PFSK-1 (cell line): ENCODE measurements around the gene CPAMD8.

ENCODE experiments used
- FOXP2 ChIP-seq: optimal IDR thresholded peaks from 2 replicates; pipeline ENCODE3; 2011; ENCODE audit warnings: borderline replicate concordance, control low read depth, inconsistent platforms; ENCODE audit not compliant: insufficient read depth; ENCODE audit errors: extremely low read length, extremely low read depth
- POLR2AphosphoS5 ChIP-seq: IDR thresholded peaks from 2 replicates; pipeline ENCODE4 v1.6.1; 2012; ENCODE audit warnings: low read depth, mild to moderate bottlenecking, control low read depth, low read length, moderate library complexity
- REST ChIP-seq, 2 experiments: IDR thresholded peaks; 2 replicates each; pipeline versions ENCODE4 v1.6.1 to v1.8.0; 2011 to 2012; ENCODE audit warnings: low read depth in 2 of 2, low read length in 2 of 2, control low read depth in 1 of 2, inconsistent platforms in 1 of 2, mild to moderate bottlenecking in 1 of 2, moderate library complexity in 1 of 2; ENCODE audit not compliant: insufficient read depth in 1 of 2
- SIN3A ChIP-seq: IDR thresholded peaks from 2 replicates; pipeline ENCODE4 v1.6.1; 2012; ENCODE audit warnings: mild to moderate bottlenecking, low read length, moderate library complexity, borderline replicate concordance; ENCODE audit not compliant: insufficient read depth
- TAF1 ChIP-seq: IDR thresholded peaks from 2 replicates; pipeline ENCODE4 v1.6.1; 2012; ENCODE audit warnings: low read length, control low read depth, borderline replicate concordance; ENCODE audit not compliant: insufficient read depth

CPAMD8 gene

DNA sequence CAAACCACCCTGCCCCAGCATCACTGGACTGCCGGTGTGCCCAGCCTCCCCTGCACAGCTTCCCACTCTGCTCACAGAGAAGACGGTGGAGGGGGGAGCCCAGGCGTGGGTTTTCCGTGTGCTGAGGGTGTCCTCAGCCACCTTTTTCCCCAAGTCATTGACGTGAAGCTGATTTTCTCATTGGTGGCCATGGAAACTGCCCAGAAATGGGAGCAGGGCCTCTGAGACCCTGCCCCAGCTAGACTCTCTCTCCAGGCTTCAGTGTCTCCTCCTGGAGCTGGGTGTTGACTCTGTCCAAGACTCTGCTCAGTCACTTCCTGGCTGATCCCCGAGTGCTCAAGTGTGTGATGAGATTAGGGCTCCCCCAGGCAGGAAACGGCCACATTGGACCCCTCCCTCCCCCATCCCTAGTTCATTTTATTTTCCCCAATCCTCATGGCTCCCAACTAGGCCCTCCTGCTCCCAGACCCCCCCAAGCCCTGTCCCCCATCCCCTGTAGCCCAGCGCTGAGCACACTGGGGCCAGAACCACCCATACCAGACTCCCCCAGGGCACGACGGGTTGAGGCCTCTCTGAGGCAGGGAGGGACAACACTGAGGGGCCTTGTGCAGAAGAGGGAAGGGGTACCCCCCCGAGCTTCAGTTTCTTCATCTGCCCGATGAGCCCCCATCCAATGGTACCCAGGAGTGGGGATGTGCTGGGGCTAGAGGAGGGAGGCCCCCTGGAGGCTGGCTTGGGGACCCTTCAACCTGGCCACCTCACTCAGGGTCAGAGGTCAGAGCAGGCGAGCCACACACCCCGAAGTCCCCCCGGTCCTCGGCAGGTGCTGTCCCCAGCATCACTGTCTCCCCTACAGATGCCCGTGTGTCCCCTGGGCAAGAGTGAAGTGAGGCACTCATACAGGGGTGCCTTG is 139.0 kb downstream of the CPAMD8 start:
- no peak for TF ChIP-seq TAF1
- TF ChIP-seq POLR2AphosphoS5: no peak

GRCh38 chr19:16886305-16886880 is 140.2 kb downstream of the CPAMD8 start:
- TF ChIP-seq SIN3A (no peak), TAF1 (no peak), POLR2AphosphoS5 (no peak), REST (IDR thresholded peaks at IDR 0.05; ENCODE audit: insufficient read depth in 1 of 2, low read depth in 2 of 2, low read length in 2 of 2) (no peak), FOXP2 (no peak)

- no peak for TF ChIP-seq POLR2AphosphoS5
- TF ChIP-seq TAF1: no peak
- TF ChIP-seq FOXP2: no peak
- TF ChIP-seq REST (IDR thresholded peaks at IDR 0.05; ENCODE audit: insufficient read depth in 1 of 2, low read depth in 2 of 2, low read length in 2 of 2): no peak
- no peak for TF ChIP-seq SIN3A
These were observed 141.4 kb downstream of the CPAMD8 start for GRCh38 chr19:16885166-16885565.

DNA sequence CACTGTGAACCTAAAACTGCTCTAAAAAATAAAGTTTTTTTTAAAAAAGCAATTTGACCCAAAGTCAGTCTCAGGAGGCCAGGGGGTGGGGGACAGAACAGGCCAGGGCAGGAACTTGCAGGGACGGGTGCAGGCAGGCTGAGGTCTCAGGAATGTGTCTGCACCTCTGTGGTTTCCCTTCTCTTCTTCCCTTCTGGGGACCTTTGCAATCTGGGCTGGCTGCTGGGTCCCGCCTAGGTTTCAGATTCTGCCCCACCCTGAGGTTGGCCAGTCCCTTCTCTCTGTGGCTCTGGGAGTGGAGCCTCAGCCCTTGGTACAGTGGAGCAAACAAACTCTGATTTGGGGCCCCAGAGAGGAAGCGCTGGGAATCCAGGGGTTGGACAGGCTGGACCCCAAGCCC is 143.1 kb downstream of the CPAMD8 start:
- TF ChIP-seq SIN3A: no peak

DNA sequence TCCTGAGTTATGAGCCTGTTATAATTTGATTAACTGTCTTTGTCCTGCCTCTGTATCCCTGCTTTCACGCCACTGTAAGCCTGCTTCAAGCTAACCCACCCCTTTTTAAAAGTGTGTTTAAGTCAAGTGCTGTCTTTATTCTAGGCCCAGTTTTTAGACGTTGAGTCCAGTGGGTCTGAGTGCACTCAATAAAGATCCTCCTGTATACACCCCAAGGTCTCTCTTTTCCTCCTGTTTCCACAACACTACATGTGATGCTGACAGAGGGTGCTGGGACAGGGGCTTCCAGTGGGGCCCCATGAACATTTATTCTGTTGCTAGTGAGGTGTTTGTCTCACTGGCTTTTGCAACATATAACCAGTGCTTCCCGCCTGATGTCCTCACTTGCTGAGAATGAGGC is 144.5 kb downstream of the CPAMD8 start:
- TF ChIP-seq FOXP2 (no peak), POLR2AphosphoS5 (no peak), REST (IDR thresholded peaks at IDR 0.05; ENCODE audit: insufficient read depth in 1 of 2, low read depth in 2 of 2, low read length in 2 of 2) (no peak), TAF1 (no peak)

GRCh38 chr19:16880884-16881554 is 145.6 kb downstream of the CPAMD8 start:
- TF ChIP-seq POLR2AphosphoS5 (no peak), REST (IDR thresholded peaks at IDR 0.05; ENCODE audit: insufficient read depth in 1 of 2, low read depth in 2 of 2, low read length in 2 of 2) (no peak), FOXP2 (no peak), TAF1 (no peak), SIN3A (no peak)
